HL-60 (cell line): ENCODE results near the gene NXF2.
"Not testable (repeated sequence)": the region's sequence is repeated elsewhere in the genome, so short reads cannot be mapped to it uniquely, and the experiment has no call there.

Experiments used
- DNase-seq, 2 experiments: peaks; one replicate each; pipeline ENCODE4 v3.0.0-alpha.2; 2010 to 2020; ENCODE audit warnings: low read depth in 1 of 2, low spot score in 1 of 2
- H3K27ac ChIP-seq: fragments of 250-450 bp; sonication (Bioruptor Pico); replicated peaks from 2 replicates; pipeline ENCODE4 v1.5.1; 2020; ENCODE audit warnings: mild to moderate bottlenecking, moderate library complexity
- H3K27me3 ChIP-seq: fragments of 250-450 bp; sonication (Bioruptor Pico); 2 replicates; pipeline ENCODE4 v1.5.1; 2021; ENCODE audit warnings: mild to moderate bottlenecking, moderate library complexity; ENCODE audit not compliant: insufficient read depth, poor library complexity, severe bottlenecking
- H3K4me3 ChIP-seq: replicated peaks from 2 replicates; pipeline ENCODE4 v1.5.1; 2011; ENCODE audit warnings: mild to moderate bottlenecking, control low read depth, low read length; ENCODE audit not compliant: insufficient read depth
- GABPA ChIP-seq: IDR thresholded peaks from 2 replicates; pipeline ENCODE4 v1.6.1; 2012; ENCODE audit warnings: low read depth
- POLR2AphosphoS5 ChIP-seq: IDR thresholded peaks from 2 replicates; pipeline ENCODE4 v1.6.1; 2012; ENCODE audit warnings: low read depth
- SPI1 ChIP-seq: IDR thresholded peaks from 2 replicates; pipeline ENCODE4 v1.6.1; 2012; ENCODE audit warnings: low read depth, mild to moderate bottlenecking, borderline replicate concordance
- long read RNA-seq: library from polyadenylated mRNA; unstranded; transcript quantifications from one replicate; pipeline ENCODE4 v2.0.0, GENCODE V29; 2020
- TF ChIP-seq, protein P1 (sequence below): IDR thresholded peaks from one replicate; pipeline ENCODE4 v1.5.1; 2011; ENCODE audit warnings: low read length, control low read depth, inconsistent platforms; ENCODE audit not compliant: insufficient read depth
- TF ChIP-seq, protein P2 (sequence below): IDR thresholded peaks from 2 replicates; pipeline ENCODE4 v1.6.1; 2012; ENCODE audit warnings: low read depth; ENCODE audit not compliant: insufficient replicate concordance

The NXF2 gene, protein sequence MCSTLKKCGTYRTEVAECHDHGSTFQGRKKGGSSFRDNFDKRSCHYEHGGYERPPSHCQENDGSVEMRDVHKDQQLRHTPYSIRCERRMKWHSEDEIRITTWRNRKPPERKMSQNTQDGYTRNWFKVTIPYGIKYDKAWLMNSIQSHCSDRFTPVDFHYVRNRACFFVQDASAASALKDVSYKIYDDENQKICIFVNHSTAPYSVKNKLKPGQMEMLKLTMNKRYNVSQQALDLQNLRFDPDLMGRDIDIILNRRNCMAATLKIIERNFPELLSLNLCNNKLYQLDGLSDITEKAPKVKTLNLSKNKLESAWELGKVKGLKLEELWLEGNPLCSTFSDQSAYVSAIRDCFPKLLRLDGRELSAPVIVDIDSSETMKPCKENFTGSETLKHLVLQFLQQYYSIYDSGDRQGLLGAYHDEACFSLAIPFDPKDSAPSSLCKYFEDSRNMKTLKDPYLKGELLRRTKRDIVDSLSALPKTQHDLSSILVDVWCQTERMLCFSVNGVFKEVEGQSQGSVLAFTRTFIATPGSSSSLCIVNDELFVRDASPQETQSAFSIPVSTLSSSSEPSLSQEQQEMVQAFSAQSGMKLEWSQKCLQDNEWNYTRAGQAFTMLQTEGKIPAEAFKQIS
- long read RNA-seq, result 0 reads

DNA sequence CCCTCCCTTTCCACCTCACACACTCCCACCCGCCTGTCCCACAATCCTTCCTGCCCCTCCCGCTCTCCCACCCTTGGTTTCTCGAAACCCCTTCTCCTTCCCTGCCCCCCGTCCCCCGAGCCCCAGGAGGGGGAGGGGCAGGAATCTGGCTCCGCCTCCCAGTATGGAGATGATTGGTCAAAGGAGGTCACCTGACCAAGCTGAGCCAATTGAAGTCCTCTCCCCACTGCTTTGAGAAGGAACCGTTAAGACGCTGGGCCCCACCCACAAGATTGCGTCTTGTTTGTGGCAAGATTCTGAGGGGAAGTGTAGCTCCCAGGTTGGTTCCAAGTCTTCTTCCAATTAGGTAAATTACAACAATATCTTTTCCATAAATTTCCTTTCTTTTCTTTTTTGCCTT, at the start of gene NXF2:
Gene NXF2 (plus strand): TSS at position 275 of the 400 bp plus-strand sequence. CDS start 59,912 bp downstream, outside the sequence.
- H3K4me3 ChIP-seq, H3K27me3 ChIP-seq, DNase-seq, H3K27ac ChIP-seq: not testable (repeated sequence)

DNA sequence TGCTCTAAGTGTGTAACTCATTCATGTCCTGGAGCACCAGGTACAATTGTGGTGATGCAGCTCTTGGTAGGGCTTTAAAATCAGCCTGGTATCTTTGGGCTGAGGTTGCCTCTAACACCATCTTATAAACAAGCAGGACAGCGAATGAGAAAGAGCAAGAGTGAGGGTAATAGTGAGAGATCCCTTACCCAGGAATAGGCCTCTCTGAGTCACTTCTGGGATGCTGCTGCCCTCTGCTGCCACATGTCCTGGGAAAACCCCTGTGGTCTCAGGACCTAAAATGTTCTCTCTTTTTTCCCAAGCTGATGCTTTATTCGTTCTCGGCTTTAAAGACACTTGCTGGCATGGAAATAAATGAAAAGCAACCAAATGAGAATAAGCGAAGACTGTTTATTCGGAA, 39.0 kb upstream of the NXF2 start:
- not testable (repeated sequence) for H3K4me3 ChIP-seq, H3K27me3 ChIP-seq, H3K27ac ChIP-seq, DNase-seq

DNA sequence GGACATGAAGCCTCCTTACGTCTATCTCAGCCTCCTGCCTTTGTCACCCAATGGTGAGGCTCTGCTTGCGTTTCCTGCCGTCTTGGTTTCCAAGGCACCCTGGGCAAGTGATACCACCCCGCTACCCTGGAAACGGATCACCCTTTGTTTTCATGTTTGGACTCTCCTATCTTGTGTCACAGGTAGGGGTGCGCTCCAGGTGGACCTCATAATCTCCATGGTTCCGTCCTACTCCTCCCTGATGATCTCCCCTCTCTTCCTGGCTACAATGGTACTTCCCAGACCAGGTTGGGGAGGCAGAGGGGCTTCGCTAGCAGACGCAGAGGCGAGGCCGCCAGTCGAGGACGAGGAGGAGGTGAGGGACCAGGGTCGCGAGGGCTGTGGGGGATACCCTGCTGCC, 32.0 kb upstream of the NXF2 start, which contains the start of gene TCP11X1:
Gene TCP11X1 (plus strand): TSS at position 316 of the 400 bp plus-strand sequence.
- H3K4me3 ChIP-seq, H3K27me3 ChIP-seq, DNase-seq: not testable (repeated sequence)

DNA sequence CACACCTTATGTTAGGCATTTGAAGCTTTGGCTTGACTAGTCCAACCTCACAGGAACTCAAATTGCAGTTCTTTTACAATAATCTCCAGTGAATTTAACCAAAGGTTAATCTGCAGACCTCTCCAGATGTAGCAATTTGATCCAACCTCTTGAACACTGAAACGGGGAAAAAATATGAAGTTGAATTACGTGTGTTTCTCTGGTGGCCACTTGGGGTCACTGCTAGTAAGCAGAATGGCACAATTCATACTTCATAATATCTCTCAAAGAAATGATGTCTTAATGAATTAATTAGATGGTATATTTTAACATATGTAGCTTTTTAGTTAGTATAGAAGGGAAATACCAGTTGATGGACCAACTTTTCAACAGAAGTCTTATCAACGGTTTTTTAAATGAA, 30.5 kb upstream of the NXF2 start:
- not testable (repeated sequence) for H3K27ac ChIP-seq, H3K4me3 ChIP-seq, DNase-seq, H3K27me3 ChIP-seq

More for the DNA sequence above, 32.0 kb upstream of the NXF2 start, which contains the start of gene TCP11X1:
- H3K27ac ChIP-seq, result not testable (repeated sequence)

DNA sequence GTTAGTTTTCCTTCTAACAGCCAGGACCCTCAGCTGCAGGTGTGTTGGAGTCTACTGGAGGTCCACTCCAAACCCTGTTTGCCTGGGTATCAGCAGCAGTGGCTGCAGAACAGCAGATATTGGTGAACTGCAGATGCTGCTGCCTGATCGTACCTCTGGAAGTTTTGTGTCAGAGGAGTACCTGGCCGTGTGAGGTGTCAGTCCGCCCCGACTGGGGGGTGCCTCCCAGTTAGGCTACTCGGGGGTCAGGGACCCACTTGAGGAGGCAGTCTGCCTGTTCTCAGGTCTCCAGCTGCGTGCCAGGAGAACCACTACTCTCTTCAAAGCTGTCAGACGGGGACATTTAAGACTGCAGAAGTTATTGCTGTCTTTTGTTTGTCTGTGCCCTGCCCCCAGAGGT, 11.3 kb upstream of the NXF2 start:
- DNase-seq, H3K27me3 ChIP-seq, H3K4me3 ChIP-seq, H3K27ac ChIP-seq: not testable (repeated sequence)

DNA sequence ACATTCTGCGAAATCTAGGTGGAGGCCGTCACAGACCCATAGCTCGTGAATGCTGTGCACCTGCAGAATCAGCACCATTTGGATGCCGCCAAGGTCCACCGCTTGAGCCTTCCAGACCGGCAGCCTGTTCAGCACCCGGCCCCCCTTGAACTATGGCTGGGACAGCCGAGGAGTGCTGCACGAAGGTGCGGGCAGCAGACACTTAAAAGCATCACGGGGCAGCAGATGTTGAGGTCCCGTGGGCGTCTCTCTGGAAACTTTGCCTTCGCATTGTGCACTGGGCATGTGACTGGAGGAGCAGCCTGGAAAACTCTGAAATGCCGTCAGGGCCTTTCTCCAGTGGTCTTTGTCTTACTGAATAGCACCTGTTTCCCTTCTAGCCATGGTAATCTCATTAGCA, 6.7 kb upstream of the NXF2 start:
- H3K27ac ChIP-seq, DNase-seq, H3K4me3 ChIP-seq, H3K27me3 ChIP-seq: not testable (repeated sequence)

DNA sequence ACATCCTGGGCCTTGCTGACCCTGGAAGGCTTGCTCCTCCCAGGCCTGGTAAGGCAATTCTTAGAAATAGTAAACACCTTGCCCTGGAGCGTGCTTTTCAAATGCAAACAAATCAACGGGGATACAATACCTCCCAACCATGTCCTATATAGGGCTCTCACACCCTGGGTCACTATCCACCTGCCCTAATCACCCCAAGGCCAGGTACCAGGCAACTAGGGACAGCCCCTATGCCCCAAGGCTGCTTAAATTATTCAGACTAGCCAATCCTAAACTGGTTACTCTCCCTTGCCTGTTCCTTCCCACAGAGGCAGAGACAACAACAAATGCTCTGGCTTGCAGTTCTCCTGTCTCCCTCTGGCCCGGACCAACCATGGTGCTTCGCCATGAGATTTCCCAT, 25.3 kb downstream of the NXF2 start:
- H3K27me3 ChIP-seq, H3K4me3 ChIP-seq, H3K27ac ChIP-seq, DNase-seq: not testable (repeated sequence)

DNA sequence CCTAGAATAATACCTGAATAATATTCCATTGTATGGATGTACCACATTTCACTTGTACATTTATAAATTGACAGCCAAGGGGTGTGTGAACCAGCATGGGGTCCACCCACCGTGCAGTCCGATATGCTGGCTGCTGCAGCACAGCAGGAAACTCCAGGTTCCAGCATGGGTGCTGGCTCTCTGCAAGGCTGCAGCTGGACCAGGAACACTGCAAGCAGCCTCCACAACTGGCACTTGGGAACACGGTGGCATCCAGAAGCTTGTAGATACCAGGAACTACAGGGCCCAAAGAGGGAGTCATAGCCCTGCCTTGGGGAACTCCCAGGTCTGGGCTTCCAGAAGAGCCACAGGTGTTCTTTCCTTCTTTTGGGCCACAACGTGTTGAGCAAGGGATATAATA, 91.2 kb downstream of the NXF2 start:
- TF ChIP-seq POLR2AphosphoS5 (no peak), SPI1 (no peak), GABPA (no peak)
- TF ChIP-seq, protein P1, sequence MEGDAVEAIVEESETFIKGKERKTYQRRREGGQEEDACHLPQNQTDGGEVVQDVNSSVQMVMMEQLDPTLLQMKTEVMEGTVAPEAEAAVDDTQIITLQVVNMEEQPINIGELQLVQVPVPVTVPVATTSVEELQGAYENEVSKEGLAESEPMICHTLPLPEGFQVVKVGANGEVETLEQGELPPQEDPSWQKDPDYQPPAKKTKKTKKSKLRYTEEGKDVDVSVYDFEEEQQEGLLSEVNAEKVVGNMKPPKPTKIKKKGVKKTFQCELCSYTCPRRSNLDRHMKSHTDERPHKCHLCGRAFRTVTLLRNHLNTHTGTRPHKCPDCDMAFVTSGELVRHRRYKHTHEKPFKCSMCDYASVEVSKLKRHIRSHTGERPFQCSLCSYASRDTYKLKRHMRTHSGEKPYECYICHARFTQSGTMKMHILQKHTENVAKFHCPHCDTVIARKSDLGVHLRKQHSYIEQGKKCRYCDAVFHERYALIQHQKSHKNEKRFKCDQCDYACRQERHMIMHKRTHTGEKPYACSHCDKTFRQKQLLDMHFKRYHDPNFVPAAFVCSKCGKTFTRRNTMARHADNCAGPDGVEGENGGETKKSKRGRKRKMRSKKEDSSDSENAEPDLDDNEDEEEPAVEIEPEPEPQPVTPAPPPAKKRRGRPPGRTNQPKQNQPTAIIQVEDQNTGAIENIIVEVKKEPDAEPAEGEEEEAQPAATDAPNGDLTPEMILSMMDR, result no peak
- TF ChIP-seq, protein P2, sequence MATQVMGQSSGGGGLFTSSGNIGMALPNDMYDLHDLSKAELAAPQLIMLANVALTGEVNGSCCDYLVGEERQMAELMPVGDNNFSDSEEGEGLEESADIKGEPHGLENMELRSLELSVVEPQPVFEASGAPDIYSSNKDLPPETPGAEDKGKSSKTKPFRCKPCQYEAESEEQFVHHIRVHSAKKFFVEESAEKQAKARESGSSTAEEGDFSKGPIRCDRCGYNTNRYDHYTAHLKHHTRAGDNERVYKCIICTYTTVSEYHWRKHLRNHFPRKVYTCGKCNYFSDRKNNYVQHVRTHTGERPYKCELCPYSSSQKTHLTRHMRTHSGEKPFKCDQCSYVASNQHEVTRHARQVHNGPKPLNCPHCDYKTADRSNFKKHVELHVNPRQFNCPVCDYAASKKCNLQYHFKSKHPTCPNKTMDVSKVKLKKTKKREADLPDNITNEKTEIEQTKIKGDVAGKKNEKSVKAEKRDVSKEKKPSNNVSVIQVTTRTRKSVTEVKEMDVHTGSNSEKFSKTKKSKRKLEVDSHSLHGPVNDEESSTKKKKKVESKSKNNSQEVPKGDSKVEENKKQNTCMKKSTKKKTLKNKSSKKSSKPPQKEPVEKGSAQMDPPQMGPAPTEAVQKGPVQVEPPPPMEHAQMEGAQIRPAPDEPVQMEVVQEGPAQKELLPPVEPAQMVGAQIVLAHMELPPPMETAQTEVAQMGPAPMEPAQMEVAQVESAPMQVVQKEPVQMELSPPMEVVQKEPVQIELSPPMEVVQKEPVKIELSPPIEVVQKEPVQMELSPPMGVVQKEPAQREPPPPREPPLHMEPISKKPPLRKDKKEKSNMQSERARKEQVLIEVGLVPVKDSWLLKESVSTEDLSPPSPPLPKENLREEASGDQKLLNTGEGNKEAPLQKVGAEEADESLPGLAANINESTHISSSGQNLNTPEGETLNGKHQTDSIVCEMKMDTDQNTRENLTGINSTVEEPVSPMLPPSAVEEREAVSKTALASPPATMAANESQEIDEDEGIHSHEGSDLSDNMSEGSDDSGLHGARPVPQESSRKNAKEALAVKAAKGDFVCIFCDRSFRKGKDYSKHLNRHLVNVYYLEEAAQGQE, result no peak
- no peak for DNase-seq

More for the DNA sequence above, 91.2 kb downstream of the NXF2 start:
- Histone ChIP-seq H3K27ac (no peak overlapping the region), H3K27me3 (peaks cover 3% of the 10 kb centered on the region), H3K4me3 (no peak overlapping the region)
